ENCODE results near the gene OGG1. TPM values are rescaled to one million over a fixed set of nuclear protein-coding genes. Genes with fewer than 3 reads are reported as not detected.

OGG1 gene
- total RNA-seq, 1 donor from 2014 or later, result 34.8 TPM

DNA sequence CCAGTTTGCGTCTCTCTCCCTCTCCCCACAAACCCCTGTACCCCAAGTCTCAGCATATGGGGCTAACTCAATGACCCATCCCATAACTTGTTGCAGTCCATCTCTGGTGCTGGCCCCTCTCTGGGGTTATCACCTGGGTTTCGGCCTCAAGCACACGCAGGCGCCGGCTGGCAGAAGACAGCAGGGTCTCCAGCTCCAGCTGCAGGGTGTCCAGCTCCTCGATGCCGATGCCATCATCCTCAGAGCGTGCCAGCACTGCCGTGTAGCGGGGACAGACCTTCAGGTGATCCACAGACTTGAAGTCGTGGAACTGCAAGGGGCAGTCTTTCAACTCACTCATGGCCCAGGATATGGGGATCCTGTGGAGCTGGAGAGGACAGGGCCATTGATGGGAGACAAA is 41.4 kb downstream of the OGG1 start:
- Mint-ChIP-seq H3K36me3 (ENCODE audit: unreplicated experiment) (peaks cover 35% of the 10 kb centered on the region), H3K27me3 (ENCODE audit: unreplicated experiment) (no peaks in the 10 kb centered on the region), H3K27ac (ENCODE audit: unreplicated experiment) (peak overlapping the region; percentile 100), H3K9me3 (ENCODE audit: unreplicated experiment) (no peaks in the 10 kb centered on the region), H3K4me1 (ENCODE audit: unreplicated experiment) (peaks cover 28% of the 10 kb centered on the region), H3K4me3 (ENCODE audit: unreplicated experiment) (peak overlapping the region; percentile 95)
- no peak for DNase-seq (ENCODE audit: extremely low spot score, unreplicated experiment)
- TF ChIP-seq, protein P1, sequence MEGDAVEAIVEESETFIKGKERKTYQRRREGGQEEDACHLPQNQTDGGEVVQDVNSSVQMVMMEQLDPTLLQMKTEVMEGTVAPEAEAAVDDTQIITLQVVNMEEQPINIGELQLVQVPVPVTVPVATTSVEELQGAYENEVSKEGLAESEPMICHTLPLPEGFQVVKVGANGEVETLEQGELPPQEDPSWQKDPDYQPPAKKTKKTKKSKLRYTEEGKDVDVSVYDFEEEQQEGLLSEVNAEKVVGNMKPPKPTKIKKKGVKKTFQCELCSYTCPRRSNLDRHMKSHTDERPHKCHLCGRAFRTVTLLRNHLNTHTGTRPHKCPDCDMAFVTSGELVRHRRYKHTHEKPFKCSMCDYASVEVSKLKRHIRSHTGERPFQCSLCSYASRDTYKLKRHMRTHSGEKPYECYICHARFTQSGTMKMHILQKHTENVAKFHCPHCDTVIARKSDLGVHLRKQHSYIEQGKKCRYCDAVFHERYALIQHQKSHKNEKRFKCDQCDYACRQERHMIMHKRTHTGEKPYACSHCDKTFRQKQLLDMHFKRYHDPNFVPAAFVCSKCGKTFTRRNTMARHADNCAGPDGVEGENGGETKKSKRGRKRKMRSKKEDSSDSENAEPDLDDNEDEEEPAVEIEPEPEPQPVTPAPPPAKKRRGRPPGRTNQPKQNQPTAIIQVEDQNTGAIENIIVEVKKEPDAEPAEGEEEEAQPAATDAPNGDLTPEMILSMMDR (IDR thresholded peaks at IDR 0.05), result no peak

- Mint-ChIP-seq H3K4me3 (ENCODE audit: unreplicated experiment) (peak overlapping the region; percentile 95), H3K27ac (ENCODE audit: unreplicated experiment) (peak overlapping the region; percentile 100), H3K36me3 (ENCODE audit: unreplicated experiment) (peaks cover 29% of the 10 kb centered on the region), H3K4me1 (ENCODE audit: unreplicated experiment) (peaks cover 28% of the 10 kb centered on the region), H3K27me3 (ENCODE audit: unreplicated experiment) (no peaks in the 10 kb centered on the region), H3K9me3 (ENCODE audit: unreplicated experiment) (no peaks in the 10 kb centered on the region)
- TF ChIP-seq, protein P1 (IDR thresholded peaks at IDR 0.05), result no peak
- DNase-seq (ENCODE audit: extremely low spot score, unreplicated experiment), result no peak
Observed at GRCh38 chr3:9791790-9792404, 42.1 kb downstream of the OGG1 start.

DNA sequence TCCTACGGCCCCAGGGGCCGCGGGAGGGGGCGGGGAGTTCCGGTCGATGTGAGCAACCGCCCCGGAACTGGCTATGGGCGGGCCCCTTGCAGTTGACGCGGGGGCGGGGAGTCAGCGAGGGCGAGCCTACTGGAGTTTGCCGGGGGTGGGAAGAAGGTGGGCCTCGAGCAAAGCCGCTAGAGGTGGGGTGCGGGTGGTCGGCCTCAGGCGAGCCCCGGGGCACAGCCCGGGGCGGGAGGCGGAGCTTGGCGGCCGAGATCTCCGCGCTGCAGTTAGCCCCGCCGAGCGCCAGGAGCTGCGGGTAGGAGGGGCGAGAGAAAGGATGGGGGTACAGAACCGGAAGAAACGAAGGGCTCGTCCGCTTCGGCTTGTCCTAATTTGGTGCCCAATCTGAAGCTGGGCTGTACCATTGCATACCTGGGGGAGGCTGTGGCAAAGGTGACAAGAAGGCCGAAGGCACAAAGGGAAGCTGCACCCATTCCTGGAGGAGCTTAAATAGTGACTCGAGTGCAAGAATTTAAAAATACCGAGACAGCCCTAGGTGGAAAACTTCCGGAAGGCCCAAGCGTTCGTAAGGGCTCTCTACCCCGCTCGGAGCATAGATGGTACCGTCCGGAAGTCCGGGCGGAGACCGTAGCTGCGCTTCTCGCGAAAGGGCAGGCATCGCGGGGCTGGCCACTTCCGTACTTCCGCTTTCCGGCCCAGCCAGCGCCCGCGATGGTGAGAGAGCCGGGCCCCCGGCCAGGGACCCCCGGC is 42.8 kb downstream of the OGG1 start, which contains the start of the genes ARPC4 and TADA3:
TSS of gene ARPC4 (plus strand) at position 678 of the 756 bp plus-strand sequence. CDS start at position 718, 40 bp downstream.
TSS of gene TADA3 (minus strand) at position 69 of the 756 bp plus-strand sequence. CDS start 1,007 bp downstream, outside the sequence.
- peaks cover 28% of the 10 kb centered on the region for H3K4me1 Mint-ChIP-seq (ENCODE audit: unreplicated experiment)
- peak within 1 kb of the TSS; percentile 95 for H3K4me3 Mint-ChIP-seq (ENCODE audit: unreplicated experiment)
- DNase-seq (ENCODE audit: extremely low spot score, unreplicated experiment), result peak; percentile 96
- no peaks in the 10 kb centered on the region for H3K27me3 Mint-ChIP-seq (ENCODE audit: unreplicated experiment)
- peaks cover 34% of the 10 kb centered on the region for H3K36me3 Mint-ChIP-seq (ENCODE audit: unreplicated experiment)
- H3K27ac Mint-ChIP-seq (ENCODE audit: unreplicated experiment), result peak within 1 kb of the TSS; percentile 100
- no peaks in the 10 kb centered on the region for H3K9me3 Mint-ChIP-seq (ENCODE audit: unreplicated experiment)
- TF ChIP-seq, protein P1 (IDR thresholded peaks at IDR 0.05), result peak; percentile 9

GRCh38 chr3:9793161-9793781 is 43.5 kb downstream of the OGG1 start:
- no peaks in the 10 kb centered on the region for H3K27me3 Mint-ChIP-seq (ENCODE audit: unreplicated experiment)
- peak overlapping the region; percentile 95 for H3K4me3 Mint-ChIP-seq (ENCODE audit: unreplicated experiment)
- H3K36me3 Mint-ChIP-seq (ENCODE audit: unreplicated experiment), result peaks cover 37% of the 10 kb centered on the region
- peak overlapping the region; percentile 100 for H3K27ac Mint-ChIP-seq (ENCODE audit: unreplicated experiment)
- H3K4me1 Mint-ChIP-seq (ENCODE audit: unreplicated experiment), result peaks cover 28% of the 10 kb centered on the region
- TF ChIP-seq, protein P1 (IDR thresholded peaks at IDR 0.05), result no peak
- no peaks in the 10 kb centered on the region for H3K9me3 Mint-ChIP-seq (ENCODE audit: unreplicated experiment)
- DNase-seq (ENCODE audit: extremely low spot score, unreplicated experiment), result no peak

DNA sequence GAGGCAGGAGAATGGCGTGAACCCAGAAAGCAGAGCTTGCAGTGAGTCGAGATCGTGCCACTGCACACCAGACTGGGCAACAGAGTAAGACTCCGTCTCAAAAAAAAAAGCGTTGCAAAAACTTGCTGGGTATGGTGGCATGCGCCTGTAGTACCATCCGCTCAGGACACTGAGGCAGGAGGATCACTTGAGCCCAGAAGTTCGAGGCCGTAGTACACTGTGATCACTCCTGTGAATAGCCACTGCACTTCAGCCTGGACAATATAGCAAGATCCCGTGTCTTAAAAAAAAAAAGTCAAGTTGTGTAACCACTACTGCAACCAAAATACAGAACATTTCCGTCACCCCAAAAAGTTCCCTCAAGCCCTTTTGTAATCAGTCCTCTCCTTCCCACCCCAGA is 44.6 kb downstream of the OGG1 start:
- H3K27me3 Mint-ChIP-seq (ENCODE audit: unreplicated experiment), result no peaks in the 10 kb centered on the region
- H3K4me1 Mint-ChIP-seq (ENCODE audit: unreplicated experiment), result peaks cover 28% of the 10 kb centered on the region
- peak overlapping the region; percentile 95 for H3K4me3 Mint-ChIP-seq (ENCODE audit: unreplicated experiment)
- peaks cover 35% of the 10 kb centered on the region for H3K36me3 Mint-ChIP-seq (ENCODE audit: unreplicated experiment)
- no peak for DNase-seq (ENCODE audit: extremely low spot score, unreplicated experiment)
- TF ChIP-seq, protein P1 (IDR thresholded peaks at IDR 0.05), result no peak
- no peaks in the 10 kb centered on the region for H3K9me3 Mint-ChIP-seq (ENCODE audit: unreplicated experiment)
- H3K27ac Mint-ChIP-seq (ENCODE audit: unreplicated experiment), result peak overlapping the region; percentile 43

Data from osteocyte (in vitro differentiated cells).